ENCODE data around the gene OSBPL6.

- TF ChIP-seq ZFYVE20 (CRISPR knock-in tag; IDR thresholded peaks at IDR 0.05; ENCODE audit: borderline replicate concordance, low read depth) (no peak), ZNF343 (CRISPR knock-in tag; IDR thresholded peaks at IDR 0.05) (no peak), ZSCAN29 (CRISPR knock-in tag; conservative IDR thresholded peaks at IDR 0.05) (no peak), ZNF512 (CRISPR knock-in tag; IDR thresholded peaks at IDR 0.05) (no peak), MAZ (IDR thresholded peaks at IDR 0.05; ENCODE audit: borderline replicate concordance, low read depth, low read length) (no peak), MAZ (CRISPR knock-in tag; IDR thresholded peaks at IDR 0.05; ENCODE audit: low read depth) (no peak), ADNP (CRISPR knock-in tag; IDR thresholded peaks at IDR 0.05) (no peak)
These were observed 133.2 kb downstream of the OSBPL6 start for GRCh38 chr2:178327516-178327915.
